HepG2 (cell line): ENCODE data around the gene ETV5. TPM values are rescaled to one million over a fixed set of nuclear protein-coding genes. Genes with fewer than 3 reads are reported as not detected.

Experiments
- CBX2 ChIP-seq, 2 experiments: fragments of 200-600 bp in 1 of 2; sonication (generic); formaldehyde crosslinking in 1 of 2; IDR thresholded peaks; 2 replicates each; pipeline versions ENCODE4 v1.7.0 to v1.8.1; 2018 to 2022; ENCODE audit warnings: low read depth in 2 of 2, low read length in 1 of 2, mild to moderate bottlenecking in 1 of 2, missing genetic modification reagents in 1 of 2
- EHMT2 ChIP-seq: fragments of 200-600 bp; sonication (generic); IDR thresholded peaks from 2 replicates; pipeline ENCODE4 v1.7.0; 2017; ENCODE audit warnings: antibody characterized with exemption, low read depth, low read length, borderline replicate concordance
- FOXJ3 ChIP-seq: sonication (generic); formaldehyde crosslinking; IDR thresholded peaks from 2 replicates; pipeline ENCODE4 v1.4.0; 2020; ENCODE audit warnings: missing genetic modification reagents, mild to moderate bottlenecking, borderline replicate concordance
- HDAC6 ChIP-seq: fragments of 200-600 bp; sonication (generic); IDR thresholded peaks from 2 replicates; pipeline ENCODE4 v1.7.0; 2017; ENCODE audit warnings: mild to moderate bottlenecking, antibody characterized with exemption, low read length, low read depth
- HMGA1 ChIP-seq: sonication (generic); formaldehyde crosslinking; conservative IDR thresholded peaks from 2 replicates; pipeline ENCODE4 v1.4.0; 2020; ENCODE audit warnings: missing genetic modification reagents
- HNRNPUL1 ChIP-seq: fragments of 200-400 bp; formaldehyde crosslinking; IDR thresholded peaks from 2 replicates; pipeline ENCODE4 v1.6.1; 2017; ENCODE audit warnings: low read depth, mild to moderate bottlenecking, low read length, moderate library complexity
- LCORL ChIP-seq, 2 experiments: fragments of 450-650 bp in 1 of 2; sonication (generic) in 1 of 2; formaldehyde crosslinking in 1 of 2; IDR thresholded peaks; 2 replicates each; pipeline versions ENCODE4 v1.5.0 to v1.6.1; 2017 to 2020; ENCODE audit warnings: antibody characterized with exemption in 1 of 2, missing genetic modification reagents in 1 of 2
- PCBP2 ChIP-seq: fragments of 200-400 bp; formaldehyde crosslinking; optimal IDR thresholded peaks from 2 replicates; pipeline ENCODE3; 2018; ENCODE audit warnings: low read length, low read depth; ENCODE audit not compliant: poor library complexity, severe bottlenecking
- POLR2AphosphoS2 ChIP-seq: IDR thresholded peaks from 2 replicates; pipeline ENCODE4 v1.6.1; 2011; ENCODE audit warnings: low read depth, low read length, improper control_type of control experiment
- PRMT3 ChIP-seq: sonication (generic); formaldehyde crosslinking; IDR thresholded peaks from 2 replicates; pipeline ENCODE4 v1.8.1; 2022; ENCODE audit warnings: low read depth, mild to moderate bottlenecking, moderate library complexity, missing genetic modification reagents, borderline replicate concordance
- RORA ChIP-seq: sonication (generic); formaldehyde crosslinking; IDR thresholded peaks from 2 replicates; pipeline ENCODE4 v1.5.0; 2020; ENCODE audit warnings: mild to moderate bottlenecking, missing genetic modification reagents, moderate library complexity
- ZBTB1 ChIP-seq: sonication (generic); formaldehyde crosslinking; IDR thresholded peaks from 2 replicates; pipeline ENCODE4 v1.4.0; 2020; ENCODE audit warnings: missing genetic modification reagents, borderline replicate concordance
- ZFP1 ChIP-seq: IDR thresholded peaks from 2 replicates; pipeline ENCODE4 v1.6.1; 2016
- ZNF644 ChIP-seq: IDR thresholded peaks from 2 replicates; pipeline ENCODE4 v1.6.1; 2016; ENCODE audit warnings: low read depth
- polyA plus RNA-seq, 8 experiments: library from polyadenylated mRNA; depleted of rRNA in 3 of 8; stranded (reverse) in 7 of 8; unstranded in 1 of 8; fragments of >200 nt; fragmentation: Illumina TruSeq in 4 of 8; extraction: Trizol in 4 of 8; gene quantifications; 2 replicates each; pipeline versions ENCODE4 v1.2.1 to v1.2.3, GENCODE V29; 2011 to 2016; ENCODE audit warnings: low read depth in 4 of 8, missing spikeins in 1 of 8, mixed read lengths in 1 of 8; ENCODE audit not compliant: insufficient read depth in 1 of 8
- total RNA-seq, 5 experiments: library from RNA; depleted of rRNA; stranded (reverse); fragments of >200 nt; fragmentation: Illumina TruSeq; extraction: Trizol; gene quantifications; 2 replicates each; pipeline ENCODE4 v1.2.3, GENCODE V29; 2016; ENCODE audit warnings: low read depth in 1 of 5
- TF ChIP-seq, protein P1 (sequence below): sonication (generic); formaldehyde crosslinking; IDR thresholded peaks from 2 replicates; pipeline ENCODE4 v1.4.0; 2020; ENCODE audit warnings: missing genetic modification reagents
- TF ChIP-seq, protein P2 (sequence below): conservative IDR thresholded peaks from 2 replicates; pipeline ENCODE4 v1.6.1; 2018; ENCODE audit warnings: missing genetic modification reagents
- TF ChIP-seq, protein P3 (sequence below): sonication (generic); formaldehyde crosslinking; IDR thresholded peaks from 2 replicates; pipeline ENCODE4 v1.5.0; 2020; ENCODE audit warnings: mild to moderate bottlenecking, missing genetic modification reagents
- TF ChIP-seq, protein P4 (sequence below): sonication (generic); formaldehyde crosslinking; IDR thresholded peaks from 2 replicates; pipeline ENCODE4 v1.5.0; 2020; ENCODE audit warnings: missing genetic modification reagents

ETV5 gene
- total and polyA plus RNA-seq, 2 of the 13 experiments (the other 11 are each of a cell fraction or from before 2014, with no cell fraction given) = 52.9 to 57.2 TPM

DNA sequence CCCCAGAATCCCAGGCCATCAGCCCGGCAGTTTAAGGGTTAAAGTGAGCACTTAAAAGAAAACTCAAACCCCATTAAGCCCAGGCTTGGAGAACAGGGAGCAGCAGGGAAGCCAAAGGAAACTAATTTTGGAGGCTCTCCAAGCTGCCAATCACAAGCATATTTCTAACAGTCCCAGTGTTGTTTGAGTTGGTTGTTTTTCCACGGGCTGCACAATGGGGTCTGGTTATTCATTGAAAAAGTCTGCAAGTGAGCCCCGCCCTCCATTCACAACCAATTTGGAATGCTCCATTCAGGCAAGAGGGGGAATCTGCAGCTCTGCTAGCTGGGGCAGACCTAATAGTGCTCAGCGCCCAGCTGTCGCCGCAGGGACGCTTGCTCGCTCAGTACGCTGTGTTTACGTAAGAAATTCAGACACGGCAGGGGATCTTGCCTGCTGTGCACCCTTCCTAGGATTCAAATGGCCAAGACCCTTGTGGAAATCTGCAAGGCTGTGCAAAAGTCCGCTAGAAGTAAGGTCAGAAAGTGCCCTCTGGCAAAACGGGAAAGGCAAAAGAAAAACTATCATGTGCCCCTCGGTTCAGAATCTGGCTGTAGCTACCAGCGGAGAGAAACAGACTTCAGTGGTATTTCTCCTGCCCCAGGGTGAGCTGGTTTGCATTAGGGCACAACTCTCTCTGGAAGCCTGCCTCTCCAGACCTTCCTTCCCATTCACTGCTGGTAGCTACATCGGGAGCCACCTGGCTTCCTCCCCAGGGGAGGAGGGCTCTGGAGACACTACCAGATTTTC lies 11.0 kb downstream of the ETV5 start (continued):
- TF ChIP-seq FOXJ3 (CRISPR knock-in tag) (peak; percentile 20; the same call in 1 of the 2 replicates), HNRNPUL1 (no peak), HDAC6 (no peak), RORA (no peak), PRMT3 (CRISPR knock-in tag) (no peak), POLR2AphosphoS2 (no peak; the same call in 1 of the 2 replicates), LCORL (IDR thresholded peaks at IDR 0.05) (no peak; the same call in 1 of the 2 replicates), LCORL (CRISPR knock-in tag; IDR thresholded peaks at IDR 0.05) (peak; percentile 85), ZNF644 (CRISPR knock-in tag) (no peak), ZFP1 (CRISPR knock-in tag) (no peak), HMGA1 (no peak), ZBTB1 (no peak), PCBP2 (no peak), CBX2 (IDR thresholded peaks at IDR 0.05; ENCODE audit: low read depth, low read length) (no peak), CBX2 (CRISPR knock-in tag; IDR thresholded peaks at IDR 0.05; ENCODE audit: low read depth) (no peak), EHMT2 (no peak)
- TF ChIP-seq, protein P1, sequence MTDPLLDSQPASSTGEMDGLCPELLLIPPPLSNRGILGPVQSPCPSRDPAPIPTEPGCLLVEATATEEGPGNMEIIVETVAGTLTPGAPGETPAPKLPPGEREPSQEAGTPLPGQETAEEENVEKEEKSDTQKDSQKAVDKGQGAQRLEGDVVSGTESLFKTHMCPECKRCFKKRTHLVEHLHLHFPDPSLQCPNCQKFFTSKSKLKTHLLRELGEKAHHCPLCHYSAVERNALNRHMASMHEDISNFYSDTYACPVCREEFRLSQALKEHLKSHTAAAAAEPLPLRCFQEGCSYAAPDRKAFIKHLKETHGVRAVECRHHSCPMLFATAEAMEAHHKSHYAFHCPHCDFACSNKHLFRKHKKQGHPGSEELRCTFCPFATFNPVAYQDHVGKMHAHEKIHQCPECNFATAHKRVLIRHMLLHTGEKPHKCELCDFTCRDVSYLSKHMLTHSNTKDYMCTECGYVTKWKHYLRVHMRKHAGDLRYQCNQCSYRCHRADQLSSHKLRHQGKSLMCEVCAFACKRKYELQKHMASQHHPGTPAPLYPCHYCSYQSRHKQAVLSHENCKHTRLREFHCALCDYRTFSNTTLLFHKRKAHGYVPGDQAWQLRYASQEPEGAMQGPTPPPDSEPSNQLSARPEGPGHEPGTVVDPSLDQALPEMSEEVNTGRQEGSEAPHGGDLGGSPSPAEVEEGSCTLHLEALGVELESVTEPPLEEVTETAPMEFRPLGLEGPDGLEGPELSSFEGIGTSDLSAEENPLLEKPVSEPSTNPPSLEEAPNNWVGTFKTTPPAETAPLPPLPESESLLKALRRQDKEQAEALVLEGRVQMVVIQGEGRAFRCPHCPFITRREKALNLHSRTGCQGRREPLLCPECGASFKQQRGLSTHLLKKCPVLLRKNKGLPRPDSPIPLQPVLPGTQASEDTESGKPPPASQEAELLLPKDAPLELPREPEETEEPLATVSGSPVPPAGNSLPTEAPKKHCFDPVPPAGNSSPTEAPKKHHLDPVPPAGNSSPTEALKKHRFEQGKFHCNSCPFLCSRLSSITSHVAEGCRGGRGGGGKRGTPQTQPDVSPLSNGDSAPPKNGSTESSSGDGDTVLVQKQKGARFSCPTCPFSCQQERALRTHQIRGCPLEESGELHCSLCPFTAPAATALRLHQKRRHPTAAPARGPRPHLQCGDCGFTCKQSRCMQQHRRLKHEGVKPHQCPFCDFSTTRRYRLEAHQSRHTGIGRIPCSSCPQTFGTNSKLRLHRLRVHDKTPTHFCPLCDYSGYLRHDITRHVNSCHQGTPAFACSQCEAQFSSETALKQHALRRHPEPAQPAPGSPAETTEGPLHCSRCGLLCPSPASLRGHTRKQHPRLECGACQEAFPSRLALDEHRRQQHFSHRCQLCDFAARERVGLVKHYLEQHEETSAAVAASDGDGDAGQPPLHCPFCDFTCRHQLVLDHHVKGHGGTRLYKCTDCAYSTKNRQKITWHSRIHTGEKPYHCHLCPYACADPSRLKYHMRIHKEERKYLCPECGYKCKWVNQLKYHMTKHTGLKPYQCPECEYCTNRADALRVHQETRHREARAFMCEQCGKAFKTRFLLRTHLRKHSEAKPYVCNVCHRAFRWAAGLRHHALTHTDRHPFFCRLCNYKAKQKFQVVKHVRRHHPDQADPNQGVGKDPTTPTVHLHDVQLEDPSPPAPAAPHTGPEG (CRISPR knock-in tag) = peak; percentile 24; the same call in 1 of the 2 replicates
- TF ChIP-seq, protein P2, sequence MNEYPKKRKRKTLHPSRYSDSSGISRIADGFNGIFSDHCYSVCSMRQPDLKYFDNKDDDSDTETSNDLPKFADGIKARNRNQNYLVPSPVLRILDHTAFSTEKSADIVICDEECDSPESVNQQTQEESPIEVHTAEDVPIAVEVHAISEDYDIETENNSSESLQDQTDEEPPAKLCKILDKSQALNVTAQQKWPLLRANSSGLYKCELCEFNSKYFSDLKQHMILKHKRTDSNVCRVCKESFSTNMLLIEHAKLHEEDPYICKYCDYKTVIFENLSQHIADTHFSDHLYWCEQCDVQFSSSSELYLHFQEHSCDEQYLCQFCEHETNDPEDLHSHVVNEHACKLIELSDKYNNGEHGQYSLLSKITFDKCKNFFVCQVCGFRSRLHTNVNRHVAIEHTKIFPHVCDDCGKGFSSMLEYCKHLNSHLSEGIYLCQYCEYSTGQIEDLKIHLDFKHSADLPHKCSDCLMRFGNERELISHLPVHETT (CRISPR knock-in tag) = no peak
- TF ChIP-seq, protein P3, sequence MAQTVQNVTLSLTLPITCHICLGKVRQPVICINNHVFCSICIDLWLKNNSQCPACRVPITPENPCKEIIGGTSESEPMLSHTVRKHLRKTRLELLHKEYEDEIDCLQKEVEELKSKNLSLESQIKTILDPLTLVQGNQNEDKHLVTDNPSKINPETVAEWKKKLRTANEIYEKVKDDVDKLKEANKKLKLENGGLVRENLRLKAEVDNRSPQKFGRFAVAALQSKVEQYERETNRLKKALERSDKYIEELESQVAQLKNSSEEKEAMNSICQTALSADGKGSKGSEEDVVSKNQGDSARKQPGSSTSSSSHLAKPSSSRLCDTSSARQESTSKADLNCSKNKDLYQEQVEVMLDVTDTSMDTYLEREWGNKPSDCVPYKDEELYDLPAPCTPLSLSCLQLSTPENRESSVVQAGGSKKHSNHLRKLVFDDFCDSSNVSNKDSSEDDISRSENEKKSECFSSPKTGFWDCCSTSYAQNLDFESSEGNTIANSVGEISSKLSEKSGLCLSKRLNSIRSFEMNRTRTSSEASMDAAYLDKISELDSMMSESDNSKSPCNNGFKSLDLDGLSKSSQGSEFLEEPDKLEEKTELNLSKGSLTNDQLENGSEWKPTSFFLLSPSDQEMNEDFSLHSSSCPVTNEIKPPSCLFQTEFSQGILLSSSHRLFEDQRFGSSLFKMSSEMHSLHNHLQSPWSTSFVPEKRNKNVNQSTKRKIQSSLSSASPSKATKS (CRISPR knock-in tag) = no peak
- TF ChIP-seq, protein P4, sequence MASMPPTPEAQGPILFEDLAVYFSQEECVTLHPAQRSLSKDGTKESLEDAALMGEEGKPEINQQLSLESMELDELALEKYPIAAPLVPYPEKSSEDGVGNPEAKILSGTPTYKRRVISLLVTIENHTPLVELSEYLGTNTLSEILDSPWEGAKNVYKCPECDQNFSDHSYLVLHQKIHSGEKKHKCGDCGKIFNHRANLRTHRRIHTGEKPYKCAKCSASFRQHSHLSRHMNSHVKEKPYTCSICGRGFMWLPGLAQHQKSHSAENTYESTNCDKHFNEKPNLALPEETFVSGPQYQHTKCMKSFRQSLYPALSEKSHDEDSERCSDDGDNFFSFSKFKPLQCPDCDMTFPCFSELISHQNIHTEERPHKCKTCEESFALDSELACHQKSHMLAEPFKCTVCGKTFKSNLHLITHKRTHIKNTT = no peak
